Lower lobe of right lung (tissue), 2 donors: ENCODE results near the gene AKAP9. TPM values are rescaled to one million over a fixed set of nuclear protein-coding genes. Genes with fewer than 3 reads are reported as not detected.

Experiments used
- ATAC-seq, 2 donors: fragments of 200-7000 bp; cut with Tn5 transposase; one replicate each; pipeline ENCODE4 v1.9.1; 2020 to 2022; ENCODE audit warnings: mild to moderate bottlenecking in 2 of 2, moderate library complexity in 2 of 2
- DNase-seq: peaks from one replicate; pipeline ENCODE4 v3.0.0-alpha.2; 2020
- H3K27ac ChIP-seq: fragments of 200-600 bp; one replicate; pipeline ENCODE4 v1.8.0; 2022
- H3K27me3 ChIP-seq: fragments of 200-600 bp; one replicate; pipeline ENCODE4 v1.8.0; 2022; ENCODE audit warnings: low read depth
- H3K36me3 ChIP-seq: fragments of 200-600 bp; one replicate; pipeline ENCODE4 v1.8.0; 2022; ENCODE audit warnings: mild to moderate bottlenecking
- H3K4me1 ChIP-seq: fragments of 200-600 bp; one replicate; pipeline ENCODE4 v1.8.0; 2022
- H3K4me3 ChIP-seq: fragments of 200-600 bp; one replicate; pipeline ENCODE4 v1.8.0; 2022; ENCODE audit warnings: mild to moderate bottlenecking
- H3K9me3 ChIP-seq: fragments of 200-600 bp; one replicate; pipeline ENCODE4 v1.8.0; 2022
- intact Hi-C: fragments of 100-400 bp; cut with DNase I; formaldehyde crosslinking; loops from one replicate; pipeline ENCODE4 v1.11.0; 2022
- total RNA-seq: library from RNA; stranded (reverse); fragmentation: NEBNext Ultra II Directional; extraction: Animal tissue kit (Norgen Biotek cat#: 25700); gene quantifications from one replicate; pipeline ENCODE4 v1.2.1, GENCODE V29; 2021
- TF ChIP-seq, protein P1 (sequence below): fragments of 200-600 bp; IDR thresholded peaks from one replicate; pipeline ENCODE4 v1.8.0; 2022; ENCODE audit warnings: antibody characterized with exemption, mild to moderate bottlenecking
- donor health status: DM: no; HTN: yes; CAD: no; lungs with severe emphysema.

The AKAP9 gene
- total RNA-seq, 1 donor from 2014 or later = 93.7 TPM

DNA sequence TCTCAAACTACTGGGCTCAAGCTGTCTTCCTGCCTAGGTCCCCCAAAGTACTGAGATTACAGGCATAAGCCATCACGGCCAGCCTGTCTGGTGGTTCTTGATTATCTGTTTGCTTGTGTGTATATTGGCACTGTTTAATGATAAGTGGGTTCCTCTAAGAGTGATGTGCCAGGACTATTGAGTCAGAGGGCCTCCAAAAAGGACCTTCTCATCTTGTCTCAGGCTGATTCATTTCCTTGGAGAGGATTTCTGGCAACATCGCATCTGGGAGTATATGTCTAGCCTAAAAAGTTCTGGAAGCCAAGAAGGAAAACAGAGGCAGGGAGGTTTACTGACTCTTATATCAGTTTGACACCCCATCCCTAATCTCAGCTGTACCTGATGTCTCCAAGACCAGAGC is 27.1 kb upstream of the AKAP9 start:
- Histone ChIP-seq H3K27me3 (no peaks in the 10 kb centered on the region), H3K9me3 (no peaks in the 10 kb centered on the region), H3K4me1 (no peaks in the 10 kb centered on the region), H3K27ac (no peak overlapping the region), H3K4me3 (no peak overlapping the region), H3K36me3 (no peaks in the 10 kb centered on the region)
- intact Hi-C loops = no loop called here
- TF ChIP-seq, protein P1, sequence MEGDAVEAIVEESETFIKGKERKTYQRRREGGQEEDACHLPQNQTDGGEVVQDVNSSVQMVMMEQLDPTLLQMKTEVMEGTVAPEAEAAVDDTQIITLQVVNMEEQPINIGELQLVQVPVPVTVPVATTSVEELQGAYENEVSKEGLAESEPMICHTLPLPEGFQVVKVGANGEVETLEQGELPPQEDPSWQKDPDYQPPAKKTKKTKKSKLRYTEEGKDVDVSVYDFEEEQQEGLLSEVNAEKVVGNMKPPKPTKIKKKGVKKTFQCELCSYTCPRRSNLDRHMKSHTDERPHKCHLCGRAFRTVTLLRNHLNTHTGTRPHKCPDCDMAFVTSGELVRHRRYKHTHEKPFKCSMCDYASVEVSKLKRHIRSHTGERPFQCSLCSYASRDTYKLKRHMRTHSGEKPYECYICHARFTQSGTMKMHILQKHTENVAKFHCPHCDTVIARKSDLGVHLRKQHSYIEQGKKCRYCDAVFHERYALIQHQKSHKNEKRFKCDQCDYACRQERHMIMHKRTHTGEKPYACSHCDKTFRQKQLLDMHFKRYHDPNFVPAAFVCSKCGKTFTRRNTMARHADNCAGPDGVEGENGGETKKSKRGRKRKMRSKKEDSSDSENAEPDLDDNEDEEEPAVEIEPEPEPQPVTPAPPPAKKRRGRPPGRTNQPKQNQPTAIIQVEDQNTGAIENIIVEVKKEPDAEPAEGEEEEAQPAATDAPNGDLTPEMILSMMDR = no peak
- DNase-seq = no peak
- no peak for ATAC-seq

DNA sequence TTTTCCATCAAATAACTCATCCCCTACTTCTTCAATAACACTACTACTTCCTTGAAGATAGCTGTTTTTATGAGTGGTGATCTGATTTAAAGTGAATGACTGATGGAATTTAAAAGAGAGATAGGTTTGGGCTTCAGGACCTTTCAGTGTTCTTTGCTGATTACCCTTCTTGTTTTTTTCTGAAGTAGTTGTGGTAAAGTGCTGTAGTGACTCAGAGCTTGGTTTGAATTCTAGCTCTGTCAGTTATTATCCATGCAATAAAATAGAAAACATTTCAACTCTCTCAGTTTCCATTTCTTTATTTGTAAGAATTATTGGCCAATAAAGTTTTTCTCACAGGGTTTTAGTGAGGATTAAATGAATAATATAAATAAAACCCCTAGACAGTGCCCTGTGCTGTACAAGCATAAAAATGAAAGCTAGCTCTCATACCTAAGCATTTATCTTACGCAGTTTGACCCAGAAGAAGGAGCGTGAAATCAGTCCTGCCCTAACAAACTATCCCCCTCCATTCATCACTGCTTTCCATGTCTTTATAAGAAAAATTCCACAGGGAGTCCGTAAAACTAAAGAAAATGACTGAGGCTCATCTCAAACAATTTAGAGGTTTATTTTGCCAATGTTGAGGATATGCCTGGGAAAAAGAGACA is 25.1 kb upstream of the AKAP9 start:
- Histone ChIP-seq H3K4me3 (no peak overlapping the region), H3K9me3 (no peaks in the 10 kb centered on the region), H3K36me3 (no peaks in the 10 kb centered on the region), H3K27me3 (no peaks in the 10 kb centered on the region), H3K4me1 (no peaks in the 10 kb centered on the region), H3K27ac (no peak overlapping the region)
- ATAC-seq (no peak), DNase-seq (no peak)
- TF ChIP-seq, protein P1 = no peak
- intact Hi-C loops = no loop called here

DNA sequence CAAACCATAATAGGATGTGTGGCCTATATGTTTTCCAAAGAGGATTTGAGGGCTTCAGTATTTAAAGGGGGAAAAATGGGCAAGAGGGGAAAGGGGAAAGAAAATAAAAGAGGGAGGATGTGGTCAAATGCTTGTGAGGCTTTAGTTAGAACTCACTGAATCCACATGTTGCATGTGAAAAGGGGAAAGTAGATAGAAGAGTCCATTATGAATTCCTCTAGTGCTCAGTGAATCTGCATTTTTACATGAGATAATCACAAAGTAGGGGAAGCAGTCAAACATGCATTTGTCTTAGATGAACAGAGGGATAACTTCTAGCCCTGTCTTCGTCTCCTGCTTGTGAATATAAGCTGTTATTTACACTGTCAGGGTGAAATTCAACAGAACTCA is 24.6 kb upstream of the AKAP9 start:
- intact Hi-C loops = no loop called here
- Histone ChIP-seq H3K4me1 (no peaks in the 10 kb centered on the region), H3K36me3 (no peaks in the 10 kb centered on the region), H3K9me3 (no peaks in the 10 kb centered on the region), H3K27me3 (no peaks in the 10 kb centered on the region), H3K4me3 (no peak overlapping the region), H3K27ac (no peak overlapping the region)
- DNase-seq = no peak
- no peak for ATAC-seq
- TF ChIP-seq, protein P1 = no peak

DNA sequence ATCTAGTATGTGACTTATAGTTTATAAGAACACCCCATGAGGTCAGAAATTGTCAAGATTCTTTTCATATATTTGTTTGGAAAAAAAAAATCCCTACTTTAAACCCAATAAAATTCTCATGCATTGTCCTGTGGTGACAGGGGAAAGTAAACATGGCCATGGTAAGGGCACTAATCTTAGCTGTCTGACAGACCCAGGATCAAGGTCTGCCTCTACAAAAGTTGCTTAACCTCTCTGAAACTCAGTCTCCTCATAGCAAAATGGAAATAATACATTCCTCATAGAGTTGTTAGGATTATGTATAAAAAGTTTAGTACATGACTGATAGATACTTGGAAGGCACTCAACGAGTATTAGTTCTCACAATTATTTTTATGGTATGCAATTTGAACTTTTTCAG is 22.3 kb upstream of the AKAP9 start:
- H3K4me1 ChIP-seq = no peaks in the 10 kb centered on the region
- H3K9me3 ChIP-seq = no peaks in the 10 kb centered on the region
- no peak overlapping the region for H3K4me3 ChIP-seq
- TF ChIP-seq, protein P1 = no peak
- ATAC-seq (no peak), DNase-seq (no peak)
- H3K36me3 ChIP-seq = no peaks in the 10 kb centered on the region
- no peaks in the 10 kb centered on the region for H3K27me3 ChIP-seq
- intact Hi-C loops = no loop called here
- H3K27ac ChIP-seq = no peak overlapping the region

DNA sequence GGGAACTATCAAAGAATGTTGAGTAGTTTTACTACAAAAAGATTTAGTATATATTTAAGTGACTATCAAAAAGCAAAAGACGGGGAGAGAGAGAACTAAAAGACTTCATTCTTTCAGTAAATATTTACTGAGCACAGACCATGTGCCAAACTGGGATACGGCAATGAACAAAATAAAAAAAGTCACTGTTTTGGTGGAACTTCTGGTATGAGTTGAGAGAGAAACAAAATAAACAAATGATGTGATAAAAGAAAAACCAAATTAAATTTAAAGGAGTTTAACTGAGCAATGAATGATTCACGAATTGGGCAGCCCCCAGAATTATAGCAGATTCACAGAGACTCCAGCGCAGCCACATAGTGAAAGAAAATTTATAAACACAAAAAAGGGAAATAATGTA is 17.8 kb upstream of the AKAP9 start:
- no peaks in the 10 kb centered on the region for H3K27me3 ChIP-seq
- intact Hi-C loops = no loop called here
- no peaks in the 10 kb centered on the region for H3K4me1 ChIP-seq
- ATAC-seq (no peak), DNase-seq (no peak)
- no peaks in the 10 kb centered on the region for H3K9me3 ChIP-seq
- H3K4me3 ChIP-seq = no peak overlapping the region
- TF ChIP-seq, protein P1 = no peak
- H3K27ac ChIP-seq = no peak overlapping the region
- no peaks in the 10 kb centered on the region for H3K36me3 ChIP-seq
